SJSA1 (cell line): Measurements from ENCODE around the gene STAB2. TPM values are rescaled to one million over a fixed set of nuclear protein-coding genes. Genes with fewer than 3 reads are reported as not detected.

Source experiments
- DNase-seq, 2 experiments: peaks; one replicate each; pipeline ENCODE4 v3.0.0-alpha.2; 2015 to 2020; ENCODE audit warnings: low spot score in 2 of 2, low read depth in 1 of 2
- H3K27ac ChIP-seq: fragments of 250-450 bp; sonication (Bioruptor Pico); 2 replicates; pipeline ENCODE4 v1.5.1; 2020; ENCODE audit warnings: mild to moderate bottlenecking, moderate library complexity
- H3K27me3 ChIP-seq: fragments of 250-450 bp; sonication (Bioruptor Pico); replicated peaks from 2 replicates; pipeline ENCODE4 v1.5.1; 2020; ENCODE audit warnings: mild to moderate bottlenecking, moderate library complexity
- H3K36me3 ChIP-seq: fragments of 250-450 bp; sonication (Bioruptor Pico); 2 replicates; pipeline ENCODE4 v1.5.1; 2020; ENCODE audit warnings: mild to moderate bottlenecking
- H3K4me1 ChIP-seq: fragments of 250-450 bp; sonication (Bioruptor Pico); replicated peaks from 2 replicates; pipeline ENCODE4 v1.6.1; 2021; ENCODE audit warnings: mild to moderate bottlenecking
- H3K4me3 ChIP-seq: fragments of 250-450 bp; sonication (Bioruptor Pico); 2 replicates; pipeline ENCODE4 v1.5.1; 2020; ENCODE audit warnings: mild to moderate bottlenecking
- H3K9me3 ChIP-seq: fragments of 250-450 bp; sonication (Bioruptor Pico); replicated peaks from 2 replicates; pipeline ENCODE4 v1.5.1; 2020; ENCODE audit warnings: mild to moderate bottlenecking
- total RNA-seq: library from RNA; depleted of rRNA; stranded (reverse); fragments of >200 nt; shearing (Covaris generic); gene quantifications from 2 replicates; pipeline ENCODE4 v1.2.3, GENCODE V29; 2014

STAB2 gene
- total RNA-seq, 1 experiment from 2014 or later, result not detected

DNA sequence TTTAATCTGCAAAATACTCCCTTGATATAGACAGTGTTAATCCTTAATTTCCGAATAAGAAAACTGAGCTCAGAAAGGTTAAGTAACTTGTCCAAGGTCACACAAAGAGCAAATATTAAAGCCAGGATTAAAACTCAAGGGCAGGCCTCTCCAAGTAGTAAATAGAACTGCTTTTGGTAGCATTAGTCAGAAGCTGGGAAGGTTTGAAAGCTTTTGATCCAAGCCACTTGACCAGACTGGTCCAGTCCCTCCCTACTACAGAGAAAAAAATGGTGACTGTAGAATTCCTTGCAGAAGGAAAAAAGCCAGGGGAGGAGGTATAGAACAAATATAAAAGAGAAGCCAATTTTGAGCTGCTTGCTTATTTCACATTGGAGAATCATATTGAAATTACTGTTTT, 142.4 kb downstream of the STAB2 start:
- Histone ChIP-seq H3K27ac (no peak overlapping the region), H3K4me3 (no peak overlapping the region), H3K9me3 (no peaks in the 10 kb centered on the region), H3K4me1 (peaks cover 11% of the 10 kb centered on the region), H3K36me3 (no peaks in the 10 kb centered on the region), H3K27me3 (no peaks in the 10 kb centered on the region)
- no peak for DNase-seq

DNA sequence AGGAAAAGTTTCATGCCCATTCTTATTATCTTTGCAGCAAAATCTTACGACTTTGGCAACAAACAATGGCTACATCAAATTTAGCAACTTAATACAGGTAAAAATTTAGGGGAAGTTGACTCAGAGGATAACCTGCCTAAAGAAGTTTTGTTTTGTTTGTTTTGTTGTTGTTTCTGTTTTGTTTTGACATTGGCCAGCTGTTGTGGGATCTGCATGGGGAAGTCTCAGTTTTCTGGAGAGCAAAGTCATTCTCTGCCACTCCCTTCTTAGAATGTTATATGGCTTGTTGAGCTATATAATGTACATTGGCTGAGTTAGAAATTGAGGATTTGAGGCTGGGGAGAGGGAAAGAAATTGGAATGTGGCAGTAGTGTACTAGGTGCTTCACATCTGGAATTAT, 144.5 kb downstream of the STAB2 start:
- no peak for DNase-seq
- no peaks in the 10 kb centered on the region; the same call in 1 of the 2 replicates for H3K27me3 ChIP-seq
- H3K4me3 ChIP-seq, result no peak overlapping the region
- no peaks in the 10 kb centered on the region for H3K36me3 ChIP-seq
- H3K27ac ChIP-seq, result no peak overlapping the region
- no peaks in the 10 kb centered on the region for H3K9me3 ChIP-seq
- peaks cover 11% of the 10 kb centered on the region for H3K4me1 ChIP-seq

DNA sequence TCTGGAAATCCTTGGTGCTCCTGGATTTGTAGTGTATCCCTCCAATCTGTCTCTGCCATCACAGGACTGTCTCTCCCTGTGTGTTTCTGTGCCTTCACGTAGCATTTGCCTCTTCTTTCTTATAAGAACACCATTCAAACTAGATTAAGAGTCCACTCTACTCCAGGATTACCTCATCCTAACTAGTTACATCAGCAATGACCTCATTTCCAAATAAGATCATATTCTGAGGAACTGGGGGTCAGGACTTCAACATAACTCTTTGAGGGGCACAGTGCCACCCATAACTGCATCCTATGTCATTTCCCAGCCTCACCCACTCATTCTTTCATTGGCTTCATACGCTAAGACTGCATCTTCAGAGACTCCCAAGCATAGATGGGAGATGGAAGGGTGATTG, 147.8 kb downstream of the STAB2 start:
- Histone ChIP-seq H3K9me3 (no peaks in the 10 kb centered on the region), H3K27me3 (no peaks in the 10 kb centered on the region; the same call in 1 of the 2 replicates), H3K4me1 (no peaks in the 10 kb centered on the region), H3K27ac (no peak overlapping the region), H3K36me3 (no peaks in the 10 kb centered on the region), H3K4me3 (no peak overlapping the region)
- no peak for DNase-seq

DNA sequence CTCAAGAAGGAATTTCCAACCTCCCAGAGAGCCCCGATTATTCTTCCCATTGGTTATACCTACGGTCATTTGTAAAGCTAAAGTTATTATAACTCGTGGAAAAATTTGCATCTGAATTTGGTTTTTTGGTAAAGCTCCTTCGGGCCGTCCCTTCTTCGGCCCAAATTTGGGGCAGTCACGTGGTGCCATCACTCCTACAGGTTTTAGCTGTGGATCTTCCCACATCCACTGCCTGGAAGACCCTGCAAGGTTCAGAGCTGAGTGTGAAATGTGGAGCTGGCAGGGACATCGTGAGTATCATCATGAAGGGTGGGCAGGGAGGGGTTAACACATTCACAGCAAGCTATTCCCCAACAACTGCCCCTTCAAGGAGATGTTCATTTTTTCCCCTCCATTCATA, 148.2 kb downstream of the STAB2 start:
- DNase-seq, result no peak
- H3K27ac ChIP-seq, result no peak overlapping the region
- H3K27me3 ChIP-seq, result no peaks in the 10 kb centered on the region; the same call in 1 of the 2 replicates
- no peaks in the 10 kb centered on the region for H3K9me3 ChIP-seq
- H3K4me3 ChIP-seq, result no peak overlapping the region
- H3K4me1 ChIP-seq, result no peaks in the 10 kb centered on the region
- no peaks in the 10 kb centered on the region for H3K36me3 ChIP-seq

DNA sequence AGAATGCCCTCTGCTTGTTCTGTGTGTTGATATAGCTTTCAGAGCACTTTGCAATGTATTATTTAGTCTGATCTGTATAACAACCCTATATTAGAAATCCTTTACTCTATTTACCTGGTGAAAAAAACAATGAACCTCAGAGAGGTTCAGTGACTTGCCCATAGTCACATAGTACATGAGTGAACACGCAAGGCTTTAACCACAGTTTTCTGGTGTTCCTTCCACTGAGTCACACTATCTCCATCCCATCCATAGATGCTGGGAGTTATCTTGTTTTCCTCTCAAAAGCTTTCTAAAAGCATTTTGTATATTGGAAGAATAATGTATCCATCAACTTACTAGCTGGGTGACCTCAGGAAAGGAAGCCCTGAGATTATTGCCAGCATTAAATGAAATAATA, 149.5 kb downstream of the STAB2 start:
- Histone ChIP-seq H3K36me3 (no peaks in the 10 kb centered on the region), H3K27ac (no peak overlapping the region), H3K4me1 (no peaks in the 10 kb centered on the region), H3K4me3 (no peak overlapping the region), H3K27me3 (no peaks in the 10 kb centered on the region; the same call in 1 of the 2 replicates), H3K9me3 (no peaks in the 10 kb centered on the region)
- DNase-seq, result no peak

DNA sequence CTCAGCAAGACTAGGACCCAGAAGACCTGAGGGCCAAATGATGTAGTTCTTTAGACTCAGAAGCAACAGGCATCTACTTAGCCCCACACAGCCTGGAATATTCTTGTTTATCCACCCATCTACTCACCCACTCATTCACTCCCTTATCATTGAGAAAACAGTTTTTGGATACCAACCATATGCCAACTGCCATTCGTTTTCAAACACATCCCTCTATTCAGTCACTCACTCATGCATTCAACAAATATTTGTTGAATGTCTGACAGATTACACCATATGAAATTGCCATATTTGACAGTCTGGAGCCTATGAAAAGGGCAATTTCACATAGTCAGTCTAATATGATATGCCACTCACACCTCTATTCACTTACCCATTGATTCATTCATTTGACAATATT, 150.8 kb downstream of the STAB2 start:
- Histone ChIP-seq H3K9me3 (no peaks in the 10 kb centered on the region), H3K36me3 (no peaks in the 10 kb centered on the region), H3K4me3 (no peak overlapping the region), H3K27me3 (no peaks in the 10 kb centered on the region; the same call in 1 of the 2 replicates), H3K27ac (no peak overlapping the region), H3K4me1 (peaks cover 7% of the 10 kb centered on the region)
- DNase-seq, result no peak

DNA sequence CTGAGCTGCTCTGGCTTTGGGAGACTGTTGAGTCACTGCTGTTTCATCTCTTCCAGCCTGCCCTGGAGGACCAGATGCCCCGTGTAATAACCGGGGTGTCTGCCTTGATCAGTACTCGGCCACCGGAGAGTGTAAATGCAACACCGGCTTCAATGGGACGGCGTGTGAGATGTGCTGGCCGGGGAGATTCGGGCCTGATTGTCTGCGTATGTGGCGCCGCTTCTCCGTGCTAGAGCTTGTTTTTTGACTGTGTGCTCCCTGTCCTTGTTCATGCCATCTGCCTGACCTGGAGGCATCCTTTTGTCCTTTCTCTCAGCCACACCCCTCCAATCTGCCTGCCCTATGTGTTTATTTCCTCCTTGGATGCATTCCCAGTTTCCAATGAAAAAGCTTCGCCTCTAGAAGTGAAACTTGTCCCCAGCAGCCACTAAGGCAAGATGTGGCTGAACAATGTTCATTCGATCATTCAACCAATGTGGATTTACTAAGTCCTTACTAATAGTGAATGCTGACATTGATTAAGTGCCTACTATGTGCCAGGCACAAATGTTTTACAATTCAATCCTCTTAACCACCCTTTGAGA, 155.4 kb downstream of the STAB2 start:
- DNase-seq, result peak in 1 of 2 experiments; percentile 34
- no peaks in the 10 kb centered on the region for H3K9me3 ChIP-seq
- no peak overlapping the region for H3K27ac ChIP-seq
- no peaks in the 10 kb centered on the region for H3K27me3 ChIP-seq
- no peak overlapping the region for H3K4me3 ChIP-seq
- no peaks in the 10 kb centered on the region for H3K36me3 ChIP-seq
- peaks cover 7% of the 10 kb centered on the region for H3K4me1 ChIP-seq

DNA sequence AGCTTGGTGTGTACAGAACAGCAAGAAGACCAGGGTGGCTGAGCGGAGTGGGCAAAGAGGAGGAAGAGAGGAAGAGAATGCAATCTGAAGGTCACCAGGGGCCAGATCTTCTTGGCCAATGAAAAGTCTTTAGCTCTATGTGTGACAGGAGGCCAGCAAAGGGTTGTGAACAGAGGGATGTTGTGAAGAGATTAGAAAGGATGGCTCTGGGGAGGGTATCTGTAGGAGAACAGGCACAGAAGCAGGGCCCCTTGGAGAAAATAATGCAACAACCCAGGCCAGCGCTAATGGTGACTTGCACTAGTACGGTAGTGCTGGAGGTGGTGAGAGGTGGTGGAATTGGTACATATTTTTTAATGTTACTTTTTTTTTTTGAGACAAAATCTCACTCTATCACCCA, 156.7 kb downstream of the STAB2 start:
- peaks cover 7% of the 10 kb centered on the region for H3K4me1 ChIP-seq
- no peak for DNase-seq
- H3K27ac ChIP-seq, result no peak overlapping the region
- no peak overlapping the region for H3K4me3 ChIP-seq
- no peaks in the 10 kb centered on the region for H3K27me3 ChIP-seq
- no peaks in the 10 kb centered on the region for H3K9me3 ChIP-seq
- no peaks in the 10 kb centered on the region for H3K36me3 ChIP-seq

DNA sequence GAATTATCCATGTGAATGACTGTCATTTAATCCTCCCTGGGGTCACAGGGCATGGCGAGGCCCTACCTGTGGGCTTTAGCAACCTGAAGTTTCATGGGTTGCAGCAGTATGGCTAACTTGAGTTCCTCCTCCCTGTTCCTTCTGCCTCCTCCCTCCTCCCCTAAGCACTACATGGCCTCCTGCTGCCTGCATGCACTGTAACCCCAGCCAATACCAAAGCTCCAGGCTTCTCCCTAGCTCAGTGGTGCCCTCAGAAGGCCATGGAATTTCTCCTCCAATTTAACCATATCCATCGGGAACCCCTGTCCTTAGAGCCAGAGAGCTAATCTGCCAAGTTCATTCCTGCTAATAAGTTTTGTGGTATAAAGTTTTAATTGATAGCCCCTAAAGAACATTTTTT, 158.9 kb downstream of the STAB2 start:
- H3K9me3 ChIP-seq, result no peaks in the 10 kb centered on the region
- H3K4me1 ChIP-seq, result peaks cover 7% of the 10 kb centered on the region
- H3K27ac ChIP-seq, result no peak overlapping the region
- no peaks in the 10 kb centered on the region for H3K27me3 ChIP-seq
- no peak overlapping the region for H3K4me3 ChIP-seq
- DNase-seq, result no peak
- no peaks in the 10 kb centered on the region for H3K36me3 ChIP-seq

DNA sequence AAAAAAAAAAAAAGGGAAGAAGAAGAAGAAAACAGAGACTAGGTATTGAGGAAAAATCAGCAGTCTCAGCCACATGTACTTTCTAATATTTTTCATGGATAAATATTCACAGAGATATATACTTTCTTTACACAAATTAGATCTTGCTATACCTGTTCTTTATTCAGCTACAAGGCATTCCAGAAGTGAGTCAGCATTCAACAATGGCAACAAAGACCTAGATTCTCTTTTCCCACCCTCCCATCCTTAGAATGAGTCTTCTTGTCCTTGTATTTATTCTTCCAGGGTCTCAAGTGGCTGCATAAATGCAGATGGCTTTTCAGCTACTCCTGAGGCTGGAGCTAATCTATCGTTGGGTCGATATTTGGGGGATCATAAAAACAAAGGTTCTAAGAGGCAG, 160.9 kb downstream of the STAB2 start:
- Histone ChIP-seq H3K27ac (no peak overlapping the region), H3K9me3 (no peaks in the 10 kb centered on the region), H3K4me1 (no peaks in the 10 kb centered on the region), H3K4me3 (no peak overlapping the region), H3K36me3 (no peaks in the 10 kb centered on the region), H3K27me3 (no peaks in the 10 kb centered on the region)
- no peak for DNase-seq

DNA sequence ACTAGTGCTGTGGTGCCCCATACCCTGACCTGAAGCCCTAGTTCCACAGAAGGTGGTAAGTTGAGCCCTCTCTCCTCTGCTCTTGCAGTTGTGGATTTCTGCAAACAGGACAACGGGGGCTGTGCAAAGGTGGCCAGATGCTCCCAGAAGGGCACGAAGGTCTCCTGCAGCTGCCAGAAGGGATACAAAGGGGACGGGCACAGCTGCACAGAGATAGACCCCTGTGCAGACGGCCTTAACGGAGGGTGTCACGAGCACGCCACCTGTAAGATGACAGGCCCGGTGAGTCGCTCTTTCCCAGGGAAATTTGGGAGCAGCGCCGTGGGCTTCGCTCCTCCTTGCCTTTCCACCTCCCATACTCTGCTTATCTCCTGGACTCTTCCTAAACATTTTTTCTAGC, 161.8 kb downstream of the STAB2 start:
- Histone ChIP-seq H3K36me3 (no peaks in the 10 kb centered on the region), H3K4me3 (no peak overlapping the region), H3K9me3 (no peaks in the 10 kb centered on the region), H3K27me3 (no peaks in the 10 kb centered on the region), H3K4me1 (no peaks in the 10 kb centered on the region), H3K27ac (no peak overlapping the region)
- DNase-seq, result no peak

DNA sequence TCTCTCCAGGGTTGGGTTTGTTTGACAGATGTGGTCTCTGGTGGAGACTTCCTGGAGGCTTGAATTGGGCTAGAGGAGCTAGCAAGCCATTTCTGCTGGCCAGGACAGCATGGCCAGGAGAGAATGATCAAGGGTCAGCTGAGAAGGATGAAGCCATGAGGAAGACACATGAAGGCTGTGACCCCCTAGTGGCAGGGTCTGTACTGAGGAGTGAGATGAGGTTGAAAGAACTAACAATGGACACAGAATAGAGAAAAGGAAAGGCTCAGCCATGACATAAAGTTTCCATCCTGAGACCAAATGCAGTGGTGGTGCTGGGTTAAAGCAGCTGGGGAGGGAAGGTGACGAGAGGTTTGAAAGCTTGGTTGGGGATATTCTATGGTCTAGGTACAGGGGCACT, 164.1 kb downstream of the STAB2 start:
- Histone ChIP-seq H3K27me3 (no peaks in the 10 kb centered on the region), H3K36me3 (no peaks in the 10 kb centered on the region), H3K27ac (no peak overlapping the region), H3K4me3 (no peak overlapping the region), H3K4me1 (no peaks in the 10 kb centered on the region), H3K9me3 (no peaks in the 10 kb centered on the region)
- DNase-seq, result no peak

DNA sequence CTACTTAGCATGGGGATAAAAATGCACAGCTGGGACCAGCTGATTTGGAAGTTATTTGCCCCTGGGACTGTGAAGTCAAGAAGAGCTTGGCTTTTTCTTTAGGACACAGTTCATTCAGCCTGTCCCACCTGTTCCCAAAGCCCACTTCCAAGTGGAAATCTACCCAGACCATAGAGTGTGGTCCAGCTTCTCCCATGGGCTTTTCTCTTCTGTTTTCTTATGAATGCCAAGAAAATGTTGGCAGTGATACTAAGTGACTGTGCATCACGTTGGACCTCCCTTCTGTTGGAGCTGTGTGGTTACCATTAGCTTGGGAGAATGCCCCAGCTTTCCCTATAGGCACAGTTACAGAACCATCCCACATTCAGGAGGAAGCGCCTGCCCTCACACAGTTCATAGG, 164.5 kb downstream of the STAB2 start:
- Histone ChIP-seq H3K9me3 (no peaks in the 10 kb centered on the region), H3K27ac (no peak overlapping the region), H3K27me3 (no peaks in the 10 kb centered on the region), H3K36me3 (no peaks in the 10 kb centered on the region), H3K4me1 (no peaks in the 10 kb centered on the region), H3K4me3 (no peak overlapping the region)
- DNase-seq, result no peak

DNA sequence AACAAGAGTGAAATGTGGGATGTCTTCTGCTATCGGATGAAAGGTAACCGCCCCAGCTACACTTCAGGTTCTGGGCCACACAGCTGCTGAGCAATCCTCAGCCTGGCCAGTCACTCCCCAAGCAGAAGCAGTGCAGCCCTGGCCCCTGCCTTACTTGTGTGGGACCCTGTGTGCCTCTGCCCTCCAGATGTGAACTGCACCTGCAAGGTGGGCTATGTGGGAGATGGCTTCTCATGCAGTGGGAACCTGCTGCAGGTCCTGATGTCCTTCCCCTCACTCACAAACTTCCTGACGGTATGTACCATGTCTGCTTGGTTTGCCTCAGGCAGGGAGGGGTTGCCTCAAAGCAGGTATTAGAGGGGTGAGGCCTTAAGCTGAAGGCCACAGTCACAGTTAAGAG, 168.4 kb downstream of the STAB2 start:
- no peak for DNase-seq
- no peaks in the 10 kb centered on the region for H3K9me3 ChIP-seq
- no peak overlapping the region for H3K4me3 ChIP-seq
- H3K36me3 ChIP-seq, result no peaks in the 10 kb centered on the region
- no peak overlapping the region for H3K27ac ChIP-seq
- no peaks in the 10 kb centered on the region for H3K4me1 ChIP-seq
- H3K27me3 ChIP-seq, result no peaks in the 10 kb centered on the region

DNA sequence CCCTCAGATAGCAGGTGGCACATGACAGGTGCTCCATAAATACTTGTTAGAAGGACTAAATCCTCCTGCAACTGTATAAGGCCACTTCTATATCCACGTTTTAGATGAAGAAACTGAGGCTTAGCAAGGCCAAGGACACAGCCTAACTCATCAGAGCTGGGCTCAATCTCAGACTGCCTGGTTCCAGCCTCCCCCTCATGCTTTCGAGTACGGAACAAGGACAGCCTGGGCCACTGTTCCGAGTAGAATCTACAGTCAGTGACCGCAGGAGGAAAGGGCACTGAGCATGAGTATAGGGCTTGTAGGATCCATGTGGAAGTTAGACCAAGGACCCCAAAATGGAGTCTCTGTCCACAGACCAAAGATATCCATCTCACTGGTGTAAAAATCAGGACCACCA, 169.4 kb downstream of the STAB2 start:
- no peaks in the 10 kb centered on the region for H3K4me1 ChIP-seq
- H3K27me3 ChIP-seq, result no peaks in the 10 kb centered on the region
- H3K36me3 ChIP-seq, result no peaks in the 10 kb centered on the region
- H3K4me3 ChIP-seq, result no peak overlapping the region
- DNase-seq, result no peak
- H3K9me3 ChIP-seq, result no peaks in the 10 kb centered on the region
- no peak overlapping the region for H3K27ac ChIP-seq
